Progenitor cell of endocrine pancreas (in vitro differentiated cells): Measurements from ENCODE around the gene GIPC3. TPM values are rescaled to one million over a fixed set of nuclear protein-coding genes. Genes with fewer than 3 reads are reported as not detected.

Experiments used
- DNase-seq: peaks from one replicate; pipeline ENCODE4 v3.0.0; 2021; ENCODE audit warnings: low spot score; ENCODE audit not compliant: unreplicated experiment
- H3K27ac Mint-ChIP-seq: 2 replicates; pipeline ENCODE4 v1.8.0; 2021; ENCODE audit warnings: mild to moderate bottlenecking, moderate library complexity, mixed read lengths
- H3K27me3 Mint-ChIP-seq: 2 replicates; pipeline ENCODE4 v1.8.0; 2021; ENCODE audit warnings: mixed read lengths
- H3K36me3 Mint-ChIP-seq: 2 replicates; pipeline ENCODE4 v1.8.0; 2022; ENCODE audit warnings: mixed read lengths; ENCODE audit not compliant: insufficient read depth
- H3K4me1 Mint-ChIP-seq: 2 replicates; pipeline ENCODE4 v1.8.0; 2021; ENCODE audit warnings: low read depth, mixed read lengths
- H3K4me3 Mint-ChIP-seq: 2 replicates; pipeline ENCODE4 v1.8.0; 2021; ENCODE audit warnings: low read depth, mild to moderate bottlenecking, moderate library complexity, mixed read lengths
- H3K9me3 Mint-ChIP-seq: 2 replicates; pipeline ENCODE4 v1.8.0; 2021; ENCODE audit warnings: low read depth, mixed read lengths
- total RNA-seq: library from RNA; stranded (reverse); gene quantifications from 2 replicates; pipeline ENCODE4 v1.2.1, GENCODE V29; 2021
- TF ChIP-seq, protein P1 (sequence below): fragments of 200-600 bp; sonication (generic); IDR thresholded peaks from one replicate; pipeline ENCODE4 v1.5.0; 2021; ENCODE audit warnings: antibody characterized with exemption, mild to moderate bottlenecking; ENCODE audit not compliant: unreplicated experiment

The GIPC3 gene
- total RNA-seq, 1 donor from 2014 or later, result not detected

DNA sequence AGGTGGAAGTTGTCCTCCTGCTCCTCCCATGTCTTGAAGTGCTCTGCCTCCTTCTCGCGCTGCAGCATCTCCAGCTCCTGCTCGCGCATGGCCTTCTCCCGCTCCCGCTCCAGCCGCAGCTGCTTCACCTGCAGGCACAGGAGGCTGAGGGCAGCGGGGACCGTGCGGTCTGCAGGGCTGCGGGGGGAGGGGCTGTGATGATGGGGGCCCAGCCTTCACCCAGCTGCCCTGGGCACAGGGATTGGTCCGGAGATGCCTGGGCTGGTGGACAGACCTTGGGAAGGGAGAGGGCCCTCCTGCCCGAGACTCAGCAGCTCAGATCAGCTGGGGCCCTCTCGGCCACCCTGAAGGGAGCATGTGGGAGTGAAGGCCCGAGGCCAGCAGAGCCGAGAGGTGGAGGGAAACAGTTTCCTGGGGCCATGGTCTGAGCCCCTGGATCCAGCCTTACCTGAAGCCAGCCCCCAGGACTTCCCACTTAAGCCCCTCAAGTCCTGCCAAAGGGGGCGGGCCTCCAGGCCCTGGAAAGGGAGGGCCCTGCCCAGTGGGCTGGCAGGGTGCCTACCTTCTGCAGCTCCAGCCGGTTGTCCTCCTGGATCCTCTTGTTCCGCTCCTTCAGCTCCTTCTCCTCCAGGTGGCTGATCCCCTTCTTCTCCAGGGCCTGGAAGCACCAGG, 35.0 kb downstream of the GIPC3 start:
- TF ChIP-seq, protein P1, sequence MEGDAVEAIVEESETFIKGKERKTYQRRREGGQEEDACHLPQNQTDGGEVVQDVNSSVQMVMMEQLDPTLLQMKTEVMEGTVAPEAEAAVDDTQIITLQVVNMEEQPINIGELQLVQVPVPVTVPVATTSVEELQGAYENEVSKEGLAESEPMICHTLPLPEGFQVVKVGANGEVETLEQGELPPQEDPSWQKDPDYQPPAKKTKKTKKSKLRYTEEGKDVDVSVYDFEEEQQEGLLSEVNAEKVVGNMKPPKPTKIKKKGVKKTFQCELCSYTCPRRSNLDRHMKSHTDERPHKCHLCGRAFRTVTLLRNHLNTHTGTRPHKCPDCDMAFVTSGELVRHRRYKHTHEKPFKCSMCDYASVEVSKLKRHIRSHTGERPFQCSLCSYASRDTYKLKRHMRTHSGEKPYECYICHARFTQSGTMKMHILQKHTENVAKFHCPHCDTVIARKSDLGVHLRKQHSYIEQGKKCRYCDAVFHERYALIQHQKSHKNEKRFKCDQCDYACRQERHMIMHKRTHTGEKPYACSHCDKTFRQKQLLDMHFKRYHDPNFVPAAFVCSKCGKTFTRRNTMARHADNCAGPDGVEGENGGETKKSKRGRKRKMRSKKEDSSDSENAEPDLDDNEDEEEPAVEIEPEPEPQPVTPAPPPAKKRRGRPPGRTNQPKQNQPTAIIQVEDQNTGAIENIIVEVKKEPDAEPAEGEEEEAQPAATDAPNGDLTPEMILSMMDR, result no peak
- no peaks in the 10 kb centered on the region for H3K9me3 Mint-ChIP-seq
- peaks cover 4% of the 10 kb centered on the region for H3K4me1 Mint-ChIP-seq
- no peak for DNase-seq
- H3K4me3 Mint-ChIP-seq, result no peak overlapping the region
- no peaks in the 10 kb centered on the region for H3K36me3 Mint-ChIP-seq
- no peaks in the 10 kb centered on the region for H3K27me3 Mint-ChIP-seq
- H3K27ac Mint-ChIP-seq, result no peak overlapping the region

DNA sequence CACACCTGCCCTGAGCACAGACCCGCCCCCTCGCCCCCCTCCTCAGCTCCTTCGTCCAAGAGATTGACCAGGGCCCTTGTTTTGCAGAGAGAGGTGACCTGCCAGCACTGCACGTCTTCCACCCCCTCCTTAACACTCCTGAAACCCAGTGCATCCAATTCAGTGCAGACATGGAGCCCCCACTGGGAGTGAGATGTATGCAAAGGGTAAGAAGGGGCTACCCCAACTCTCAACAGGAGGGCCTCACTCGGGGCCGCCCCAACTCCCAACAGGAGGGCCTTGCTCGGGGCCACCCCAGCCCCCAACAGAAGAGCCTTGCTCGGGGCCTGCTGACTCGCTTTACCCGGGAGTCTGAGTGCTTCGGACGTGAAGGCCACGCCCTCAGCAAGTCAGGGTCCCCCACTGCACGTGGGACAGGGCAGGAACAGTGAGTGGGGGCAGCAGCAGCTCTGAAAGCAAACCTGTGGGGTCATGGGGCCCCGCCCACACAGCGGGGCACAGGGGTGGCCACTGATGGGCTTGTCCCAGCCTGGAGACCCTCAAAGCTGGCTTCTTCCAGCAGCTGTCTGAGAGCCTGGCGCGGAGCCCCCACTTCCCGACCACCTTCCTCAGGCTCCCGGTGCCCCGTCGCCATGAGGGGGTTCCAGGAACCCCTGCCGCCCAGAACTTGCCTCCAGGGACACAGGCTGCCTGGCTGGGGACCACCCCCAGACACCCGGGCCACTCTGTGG, 35.7 kb downstream of the GIPC3 start:
- Mint-ChIP-seq H3K27me3 (no peaks in the 10 kb centered on the region), H3K36me3 (no peaks in the 10 kb centered on the region)

DNA sequence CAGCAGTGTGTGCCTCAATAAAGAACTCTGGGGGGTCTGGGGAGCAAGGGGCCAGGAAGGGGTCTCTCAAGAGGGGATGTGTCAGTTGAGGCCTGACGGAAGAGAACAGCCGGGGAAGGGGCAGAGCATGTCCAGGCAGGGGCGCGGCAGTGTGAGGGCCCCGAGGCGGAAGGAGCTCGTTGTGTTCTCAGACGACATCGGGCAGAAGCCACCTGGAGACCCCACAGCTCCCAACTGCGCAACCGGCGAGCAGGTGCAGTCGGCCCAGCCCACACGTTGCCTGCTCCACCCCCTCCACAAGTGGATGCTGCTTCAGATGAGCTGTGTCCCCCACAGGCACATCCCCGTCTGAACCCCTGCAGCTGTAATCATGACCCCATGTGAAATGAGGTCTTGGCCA, 36.4 kb downstream of the GIPC3 start:
- Mint-ChIP-seq H3K4me3 (no peak overlapping the region), H3K36me3 (no peaks in the 10 kb centered on the region), H3K9me3 (no peaks in the 10 kb centered on the region), H3K27ac (no peak overlapping the region), H3K27me3 (no peaks in the 10 kb centered on the region), H3K4me1 (peaks cover 13% of the 10 kb centered on the region)
- DNase-seq, result no peak
- TF ChIP-seq, protein P1, result no peak

More for the DNA sequence above, 35.7 kb downstream of the GIPC3 start:
- Mint-ChIP-seq H3K27ac (no peak overlapping the region), H3K9me3 (no peaks in the 10 kb centered on the region), H3K4me3 (no peak overlapping the region), H3K4me1 (peaks cover 8% of the 10 kb centered on the region)
- DNase-seq, result no peak
- TF ChIP-seq, protein P1, result no peak

DNA sequence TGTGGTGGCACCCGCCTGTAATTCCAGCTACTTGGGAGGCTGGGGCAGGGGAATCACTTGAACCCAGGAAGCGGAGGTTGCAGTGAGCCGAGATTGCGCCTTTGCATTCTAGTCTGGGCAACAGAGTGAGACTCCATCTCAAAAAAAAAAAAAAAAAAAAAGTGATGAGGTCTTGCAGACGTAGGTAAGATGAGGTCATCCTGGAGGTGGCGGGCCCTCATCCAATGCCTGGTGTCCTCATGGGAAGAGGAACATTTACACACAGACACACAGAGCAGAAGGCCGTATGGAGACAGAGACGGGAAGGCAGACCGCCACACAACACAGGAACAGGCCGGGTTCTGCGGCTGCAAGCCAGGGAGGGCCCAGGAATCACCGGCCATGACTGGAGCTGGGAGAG, 36.9 kb downstream of the GIPC3 start:
- Mint-ChIP-seq H3K27ac (no peak overlapping the region), H3K27me3 (no peaks in the 10 kb centered on the region), H3K9me3 (no peaks in the 10 kb centered on the region), H3K4me1 (peaks cover 13% of the 10 kb centered on the region), H3K36me3 (no peaks in the 10 kb centered on the region), H3K4me3 (no peak overlapping the region)
- TF ChIP-seq, protein P1, result no peak
- no peak for DNase-seq

DNA sequence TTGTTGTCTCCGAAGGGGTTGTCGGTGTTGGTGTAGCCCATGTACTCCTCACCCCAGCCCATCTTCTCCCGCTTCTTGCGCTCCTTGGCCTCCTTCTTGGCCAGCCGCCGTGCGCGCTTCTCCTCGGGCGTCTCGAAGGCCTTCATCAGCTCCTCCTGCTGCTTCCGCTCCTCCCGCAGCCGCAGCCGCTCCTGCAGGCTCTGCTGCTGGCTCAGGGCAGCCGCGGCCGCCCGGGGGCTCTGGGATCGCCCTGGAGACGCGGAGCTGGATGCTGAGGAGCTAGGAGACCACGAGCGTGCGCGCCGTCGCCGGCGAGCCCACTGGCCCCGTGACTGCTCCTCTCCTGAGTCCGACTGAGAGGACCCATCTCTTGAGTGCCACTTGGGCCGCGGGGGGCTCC, 38.4 kb downstream of the GIPC3 start:
- H3K9me3 Mint-ChIP-seq, result no peaks in the 10 kb centered on the region
- no peak overlapping the region for H3K27ac Mint-ChIP-seq
- no peaks in the 10 kb centered on the region for H3K27me3 Mint-ChIP-seq
- no peak overlapping the region for H3K4me3 Mint-ChIP-seq
- peaks cover 13% of the 10 kb centered on the region for H3K4me1 Mint-ChIP-seq
- TF ChIP-seq, protein P1, result no peak
- H3K36me3 Mint-ChIP-seq, result no peaks in the 10 kb centered on the region
- no peak for DNase-seq
